Spleen (tissue), 11 donors: ENCODE results near the gene ADAMTS18. TPM values are rescaled to one million over a fixed set of nuclear protein-coding genes. Genes with fewer than 3 reads are reported as not detected.

Experiments used
- DNase-seq: peaks from one replicate; pipeline ENCODE4 v3.0.0-alpha.2; 2020
- H3K27ac ChIP-seq, 8 donors: fragments of 200-600 bp; sonication (generic) in 7 of 8; 1 replicate in 4 of 8; 2 replicates in 4 of 8; pipeline versions ENCODE4 v1.5.0 to v1.8.0; 2016 to 2021; ENCODE audit warnings: inconsistent platforms in 4 of 8, mild to moderate bottlenecking in 4 of 8, moderate library complexity in 1 of 8
- H3K27me3 ChIP-seq, 7 donors: fragments of 200-600 bp; sonication (generic) in 6 of 7; replicated peaks in 1 of 7; 1 replicate in 4 of 7; 2 replicates in 3 of 7; pipeline versions ENCODE4 v1.5.0 to v1.8.0; 2016 to 2021; ENCODE audit warnings: inconsistent platforms in 3 of 7, mild to moderate bottlenecking in 1 of 7
- H3K36me3 ChIP-seq, 6 donors: fragments of 200-600 bp; sonication (generic) in 5 of 6; 1 replicate in 4 of 6; 2 replicates in 2 of 6; pipeline versions ENCODE4 v1.5.0 to v1.8.0; 2016 to 2021; ENCODE audit warnings: inconsistent platforms in 2 of 6
- H3K4me1 ChIP-seq, 6 donors: fragments of 200-600 bp; sonication (generic) in 5 of 6; 1 replicate in 3 of 6; 2 replicates in 3 of 6; pipeline versions ENCODE4 v1.5.0 to v1.8.0; 2016 to 2021; ENCODE audit warnings: inconsistent platforms in 3 of 6
- H3K4me3 ChIP-seq, 8 donors: fragments of 200-600 bp; sonication (generic) in 7 of 8; 1 replicate in 4 of 8; 2 replicates in 4 of 8; pipeline versions ENCODE4 v1.5.0 to v1.8.0; 2016 to 2021; ENCODE audit warnings: inconsistent platforms in 4 of 8, mild to moderate bottlenecking in 4 of 8, moderate library complexity in 2 of 8
- H3K9me3 ChIP-seq, 8 donors: fragments of 200-600 bp; sonication (generic) in 7 of 8; 1 replicate in 4 of 8; 2 replicates in 4 of 8; pipeline versions ENCODE4 v1.5.0 to v1.8.0; 2016 to 2021; ENCODE audit warnings: inconsistent platforms in 4 of 8
- CTCF ChIP-seq, 11 experiments: fragments of 200-600 bp in 7 of 11; fragments of 450-650 bp in 4 of 11; sonication (generic) in 4 of 11; IDR thresholded peaks in 8 of 11; conservative IDR thresholded peaks in 3 of 11; 1 replicate in 7 of 11; 2 replicates in 4 of 11; pipeline versions ENCODE4 v1.4.0 to v1.8.0; 2016 to 2021; ENCODE audit warnings: antibody characterized with exemption in 11 of 11, inconsistent platforms in 4 of 11, mild to moderate bottlenecking in 1 of 11
- POLR2A ChIP-seq, 3 donors: fragments of 450-650 bp; IDR thresholded peaks; one replicate each; pipeline ENCODE4 v1.5.1; 2017; ENCODE audit warnings: antibody characterized with exemption in 3 of 3, mild to moderate bottlenecking in 1 of 3
- POLR2AphosphoS5 ChIP-seq, 3 donors: sonication (generic); formaldehyde crosslinking; IDR thresholded peaks; one replicate each; pipeline ENCODE4 v1.5.1; 2017; ENCODE audit warnings: antibody characterized with exemption in 3 of 3
- WGBS, 5 donors: extraction: QIAGEN DNeasy Blood & Tissue Kit in 3 of 5; methylation state at CpG; one replicate each; pipeline versions ENCODE4 v1.1.5 to v1.1.7; 2013 to 2018; 5-methylcytosine and 5-hydroxymethylcytosine counted together
- intact Hi-C: fragments of 100-400 bp; cut with DNase I; formaldehyde crosslinking; loops from one replicate; pipeline ENCODE4 v1.15.0; 2023; ENCODE audit warnings: low total_unique reads
- polyA plus RNA-seq, 3 donors: library from polyadenylated mRNA; stranded (reverse); fragments of 200-250 nt; gene quantifications; one replicate each; pipeline ENCODE4 v1.2.1, GENCODE V29; 2013
- total RNA-seq, 7 donors: library from RNA; depleted of rRNA in 3 of 7; stranded (reverse); fragments of >200 nt in 3 of 7; fragmentation: NEBNext Ultra II Directional in 4 of 7; extraction: Animal tissue kit (Norgen Biotek cat#: 25700) in 4 of 7; gene quantifications; one replicate each; pipeline versions ENCODE4 v1.1.0 to v1.2.1, GENCODE V29; 2016 to 2021
- donor health status: healthy with polysubstance abuse.
- donor health status: DM: no; HTN: no; CAD: no; lungs with moderate emphysema.
- donor health status: DM: no; HTN: no; CAD: no.
- donor health status: Bipolar disorder and iron deficiency.
- donor health status: healthy.
- donor health status: DM: no; HTN: no; CAD: no.
- donor health status: DM: yes; HTN: yes; CAD: no.

Gene ADAMTS18
- total and polyA plus RNA-seq, 10 donors, result not detected

GRCh38 chr16:77462894-77463293 is 28.1 kb upstream of the ADAMTS18 start:
- H3K27me3 ChIP-seq, result peaks cover 0 to 13% (median 0%) of the 10 kb centered on the region in 7 donors
- H3K4me3 ChIP-seq, result no peak overlapping the region
- intact Hi-C loops, result no loop called here
- no peaks in the 10 kb centered on the region for H3K4me1 ChIP-seq
- WGBS, 5 donors, result 52 to 61% (median 54%) methylated on average over 3 of the region's 3 CpGs
- no peak for TF ChIP-seq POLR2AphosphoS5 (IDR thresholded peaks at IDR 0.05)
- no peak for TF ChIP-seq POLR2A (IDR thresholded peaks at IDR 0.05)
- TF ChIP-seq CTCF (IDR thresholded peaks at IDR 0.05 in 8 of 11, conservative IDR thresholded peaks at IDR 0.05 in 3 of 11), result no peak
- DNase-seq, result no peak
- no peak overlapping the region for H3K27ac ChIP-seq
- no peaks in the 10 kb centered on the region for H3K9me3 ChIP-seq
- no peaks in the 10 kb centered on the region for H3K36me3 ChIP-seq

- WGBS, 5 donors, result 62 to 73% (median 67%) methylated on average over 3 of the region's 3 CpGs
Measured at GRCh38 chr16:77459534-77460254, 24.9 kb upstream of the ADAMTS18 start.

GRCh38 chr16:77457046-77457445 is 22.2 kb upstream of the ADAMTS18 start:
- DNase-seq, result no peak
- Histone ChIP-seq H3K4me1 (no peaks in the 10 kb centered on the region), H3K27me3 (peaks cover 0 to 13% (median 0%) of the 10 kb centered on the region in 7 donors), H3K27ac (no peak overlapping the region), H3K4me3 (no peak overlapping the region), H3K36me3 (no peaks in the 10 kb centered on the region), H3K9me3 (no peaks in the 10 kb centered on the region)
- TF ChIP-seq POLR2AphosphoS5 (IDR thresholded peaks at IDR 0.05) (no peak), POLR2A (IDR thresholded peaks at IDR 0.05) (no peak)
- intact Hi-C loops, result no loop called here
- 49 to 66% (median 59%) methylated on average over 5 of the region's 5 CpGs for WGBS, 5 donors

More at GRCh38 chr16:77459534-77460254, 24.9 kb upstream of the ADAMTS18 start:
- Histone ChIP-seq H3K9me3 (no peaks in the 10 kb centered on the region), H3K4me1 (no peaks in the 10 kb centered on the region), H3K27ac (no peak overlapping the region), H3K27me3 (peaks cover 0 to 13% (median 0%) of the 10 kb centered on the region in 7 donors), H3K4me3 (no peak overlapping the region), H3K36me3 (no peaks in the 10 kb centered on the region)
- no peak for DNase-seq
- intact Hi-C loops, result no loop called here
- no peak for TF ChIP-seq POLR2A (IDR thresholded peaks at IDR 0.05)
- TF ChIP-seq CTCF (IDR thresholded peaks at IDR 0.05 in 8 of 11, conservative IDR thresholded peaks at IDR 0.05 in 3 of 11), result no peak

- H3K4me3 ChIP-seq, result no peak overlapping the region
- no peak overlapping the region for H3K27ac ChIP-seq
- H3K27me3 ChIP-seq, result peaks cover 0 to 3% (median 0%) of the 10 kb centered on the region in 7 donors
- TF ChIP-seq POLR2A (IDR thresholded peaks at IDR 0.05), result no peak
- no peaks in the 10 kb centered on the region for H3K36me3 ChIP-seq
- H3K9me3 ChIP-seq, result no peaks in the 10 kb centered on the region
- no peaks in the 10 kb centered on the region for H3K4me1 ChIP-seq
- DNase-seq, result no peak
- intact Hi-C loops, result no loop called here
- WGBS, 5 donors, result 89 to 93% (median 90%) methylated on average over 3 of the region's 3 CpGs
Measured at GRCh38 chr16:77452243-77452642, 17.4 kb upstream of the ADAMTS18 start.

GRCh38 chr16:77450790-77451487 is 16.1 kb upstream of the ADAMTS18 start:
- Histone ChIP-seq H3K4me1 (no peaks in the 10 kb centered on the region), H3K4me3 (no peak overlapping the region), H3K9me3 (no peaks in the 10 kb centered on the region), H3K27ac (no peak overlapping the region), H3K27me3 (peaks cover 0 to 3% (median 0%) of the 10 kb centered on the region in 7 donors), H3K36me3 (no peaks in the 10 kb centered on the region)
- no peak for DNase-seq
- 50 to 69% (median 57%) methylated on average over 4 to 5 of the region's 5 CpGs for WGBS, 5 donors
- TF ChIP-seq CTCF (IDR thresholded peaks at IDR 0.05 in 8 of 11, conservative IDR thresholded peaks at IDR 0.05 in 3 of 11), result no peak
- TF ChIP-seq POLR2A (IDR thresholded peaks at IDR 0.05), result no peak
- TF ChIP-seq POLR2AphosphoS5 (IDR thresholded peaks at IDR 0.05), result no peak
- intact Hi-C loops, result no loop called here
